Activated T-cell treated with anti-CD3 and anti-CD28 coated beads, Interleukin-2, amount 50 U/mL, for 4 hours (primary cell): Measurements from ENCODE around the gene COL9A3. TPM values are rescaled to one million over a fixed set of nuclear protein-coding genes. Genes with fewer than 3 reads are reported as not detected.
A peak's percentile ranks its signal among the peaks of the same experiment; 100 is the strongest.

Source experiments
- ATAC-seq, 2 donors: fragments of 200-7000 bp; cut with Tn5 transposase; one replicate each; pipeline ENCODE4 v1.10.0; 2021
- DNase-seq: peaks from one replicate; pipeline ENCODE4 v3.0.0-alpha.2; 2020
- H3K27me3 Mint-ChIP-seq: one replicate; pipeline ENCODE4 v1.8.0; 2021; ENCODE audit warnings: low read depth, mixed read lengths
- H3K36me3 Mint-ChIP-seq: one replicate; pipeline ENCODE4 v1.8.0; 2022; ENCODE audit warnings: mixed read lengths; ENCODE audit not compliant: insufficient read depth
- H3K4me1 Mint-ChIP-seq: one replicate; pipeline ENCODE4 v1.8.0; 2021; ENCODE audit warnings: low read depth, mixed read lengths
- H3K4me3 Mint-ChIP-seq: one replicate; pipeline ENCODE4 v1.8.0; 2021; ENCODE audit warnings: mild to moderate bottlenecking, moderate library complexity, mixed read lengths
- H3K9me3 Mint-ChIP-seq: one replicate; pipeline ENCODE4 v1.8.0; 2021; ENCODE audit warnings: mixed read lengths
- total RNA-seq, 3 donors: library from RNA; stranded (reverse); gene quantifications; one replicate each; pipeline ENCODE4 v1.2.1, GENCODE V29; 2021

Gene COL9A3
- total RNA-seq, 3 donors from 2014 or later = 0.10 to 0.33 (median 0.21) TPM

DNA sequence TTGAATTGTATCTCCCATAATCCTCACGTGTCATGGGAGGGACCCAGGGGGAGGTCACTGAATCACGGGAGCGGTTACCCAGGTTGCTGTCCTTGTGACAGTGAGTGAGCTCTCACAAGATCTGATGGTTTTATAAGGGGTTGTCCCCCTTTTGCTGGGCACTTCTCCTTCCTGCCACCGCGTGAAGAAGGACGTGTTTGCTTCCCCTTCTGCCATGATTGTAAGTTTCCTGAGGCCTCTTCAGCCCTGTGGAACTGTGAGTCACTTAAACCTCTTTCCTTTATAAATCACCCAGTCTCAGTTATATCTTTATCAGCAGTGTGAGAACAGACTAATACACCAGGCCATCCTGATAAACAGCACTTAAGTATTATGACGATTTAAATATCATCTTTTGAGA lies 29.5 kb upstream of the COL9A3 start:
- Mint-ChIP-seq H3K4me1 (peaks cover 9% of the 10 kb centered on the region), H3K4me3 (no peak overlapping the region), H3K9me3 (no peaks in the 10 kb centered on the region), H3K27me3 (no peaks in the 10 kb centered on the region), H3K36me3 (no peaks in the 10 kb centered on the region)
- DNase-seq (no peak), ATAC-seq (no peak)

- Mint-ChIP-seq H3K4me1 (peaks cover 13% of the 10 kb centered on the region), H3K4me3 (no peak overlapping the region), H3K9me3 (no peaks in the 10 kb centered on the region), H3K27me3 (no peaks in the 10 kb centered on the region), H3K36me3 (no peaks in the 10 kb centered on the region)
- DNase-seq = no peak
- ATAC-seq = no peak
These were observed 29.0 kb upstream of the COL9A3 start for GRCh38 chr20:62787866-62788265.

DNA sequence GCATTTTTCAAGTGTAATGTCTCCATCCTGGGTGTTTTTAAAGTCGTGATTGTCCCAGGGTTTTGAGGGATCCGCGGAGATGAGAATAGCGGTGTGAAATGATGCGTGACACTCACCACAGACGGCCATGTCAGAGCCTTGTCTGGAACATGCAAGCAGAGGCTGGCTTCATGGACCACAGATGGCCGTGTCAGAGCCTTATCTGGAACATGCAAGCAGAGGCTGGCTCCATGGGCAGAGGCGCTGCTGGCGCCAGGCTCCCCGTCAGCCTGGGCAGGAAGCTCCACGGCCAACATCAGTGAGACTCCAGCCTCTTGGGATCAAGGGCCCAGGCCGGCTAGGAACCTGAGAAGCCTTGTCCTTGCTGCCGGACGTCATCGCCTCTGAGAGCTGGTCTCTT lies 28.2 kb upstream of the COL9A3 start:
- Mint-ChIP-seq H3K36me3 (no peaks in the 10 kb centered on the region), H3K4me1 (peaks cover 17% of the 10 kb centered on the region), H3K27me3 (no peaks in the 10 kb centered on the region), H3K9me3 (no peaks in the 10 kb centered on the region), H3K4me3 (no peak overlapping the region)
- ATAC-seq = no peak
- no peak for DNase-seq

- DNase-seq (no peak), ATAC-seq (no peak)
- no peak overlapping the region for H3K4me3 Mint-ChIP-seq
- no peaks in the 10 kb centered on the region for H3K36me3 Mint-ChIP-seq
- peaks cover 27% of the 10 kb centered on the region for H3K4me1 Mint-ChIP-seq
- H3K27me3 Mint-ChIP-seq = no peaks in the 10 kb centered on the region
- no peaks in the 10 kb centered on the region for H3K9me3 Mint-ChIP-seq
These were observed 26.8 kb upstream of the COL9A3 start for GRCh38 chr20:62790075-62790474.

DNA sequence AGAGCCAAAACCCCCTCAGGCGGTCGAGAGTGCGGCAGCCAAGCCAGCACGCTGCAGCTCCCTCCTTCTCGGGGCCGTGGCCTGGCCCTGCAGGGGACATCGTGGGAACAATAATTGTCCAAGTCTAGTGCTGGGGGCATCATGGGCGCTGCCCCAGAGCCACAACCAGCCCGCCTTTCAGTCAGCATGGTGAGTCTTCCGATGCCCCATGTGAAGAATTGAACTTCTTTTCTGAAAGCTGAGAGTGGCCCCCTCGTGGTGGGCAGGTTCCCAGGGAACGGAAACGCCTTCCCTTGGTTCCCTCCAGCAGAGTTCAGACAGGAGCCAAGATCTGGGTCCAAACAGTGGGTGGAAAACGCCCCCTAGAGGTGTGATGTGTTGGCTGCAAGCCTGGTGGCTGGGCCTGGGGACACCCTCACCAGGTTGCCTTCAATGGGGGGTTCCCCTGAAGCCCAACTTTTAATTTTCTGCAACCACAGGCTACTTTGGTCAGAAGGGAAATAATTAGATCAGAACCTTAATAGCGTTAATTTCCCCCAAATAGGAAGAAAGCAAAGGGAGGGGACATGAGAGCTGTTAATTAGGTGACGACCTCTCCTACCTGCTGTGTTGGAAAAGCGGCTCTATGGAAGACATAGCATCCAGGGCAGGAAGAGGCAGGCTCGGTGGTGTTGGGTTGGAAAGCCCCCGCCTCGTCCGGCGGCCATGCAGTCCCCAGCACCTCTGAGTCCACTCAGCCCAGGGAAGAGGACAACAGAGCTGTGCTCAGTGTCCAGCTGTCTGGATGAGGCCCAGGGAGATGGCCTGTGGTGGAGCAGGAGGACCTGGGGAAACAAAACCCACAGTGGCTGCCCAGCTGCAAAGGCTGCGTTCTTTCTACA lies 25.3 kb upstream of the COL9A3 start:
- peak; percentile 18 to 28 for ATAC-seq
- peaks cover 30% of the 10 kb centered on the region for H3K4me1 Mint-ChIP-seq
- no peaks in the 10 kb centered on the region for H3K27me3 Mint-ChIP-seq
- no peaks in the 10 kb centered on the region for H3K36me3 Mint-ChIP-seq
- no peaks in the 10 kb centered on the region for H3K9me3 Mint-ChIP-seq
- peak; percentile 70 for DNase-seq
- H3K4me3 Mint-ChIP-seq = no peak overlapping the region

- Mint-ChIP-seq H3K9me3 (no peaks in the 10 kb centered on the region), H3K4me1 (peaks cover 34% of the 10 kb centered on the region), H3K36me3 (no peaks in the 10 kb centered on the region), H3K4me3 (peak overlapping the region; percentile 13), H3K27me3 (no peaks in the 10 kb centered on the region)
- ATAC-seq (no peak), DNase-seq (no peak)
These were observed 24.5 kb upstream of the COL9A3 start for GRCh38 chr20:62792182-62792939.

DNA sequence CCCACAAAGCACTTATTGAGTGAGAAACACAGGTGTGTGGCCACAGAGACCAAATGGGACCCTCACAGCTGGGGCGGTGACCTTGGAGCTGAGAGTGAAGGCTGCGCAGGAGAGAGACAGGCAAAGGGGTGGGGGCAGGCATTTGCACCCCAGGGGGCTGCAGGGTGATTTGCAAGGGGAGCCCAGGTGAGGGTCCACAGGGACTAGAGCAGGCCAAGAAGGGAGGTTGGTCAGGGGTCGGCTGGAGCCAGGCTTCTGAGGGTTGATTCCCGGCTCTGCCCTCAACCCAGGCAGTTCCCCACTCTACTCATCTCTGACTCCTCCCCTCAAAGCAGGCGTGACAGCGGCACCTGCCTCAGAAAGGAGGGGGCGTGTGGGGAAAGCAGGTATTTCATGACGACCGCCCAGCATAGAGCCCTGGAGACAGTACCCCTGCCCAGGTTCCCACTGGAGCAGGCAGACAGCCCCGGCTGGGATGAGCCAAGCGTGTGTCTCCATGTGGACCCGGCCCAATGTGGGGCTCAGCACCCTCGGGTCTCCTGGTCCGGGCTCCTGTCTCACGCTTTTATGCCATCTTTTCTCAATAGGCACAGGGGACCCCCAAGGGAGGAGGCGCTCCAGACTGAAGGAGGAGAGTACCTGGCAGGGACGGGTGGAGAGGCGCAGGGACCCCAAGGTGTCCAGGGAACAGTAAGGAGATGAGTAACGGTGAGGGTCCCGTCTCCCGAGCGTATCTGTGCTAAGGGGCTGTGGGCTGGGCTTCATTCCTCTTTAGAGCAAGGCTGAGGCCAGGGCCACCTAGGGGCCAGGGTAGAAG lies 23.7 kb upstream of the COL9A3 start:
- Mint-ChIP-seq H3K4me1 (peaks cover 38% of the 10 kb centered on the region), H3K27me3 (no peaks in the 10 kb centered on the region), H3K4me3 (peak overlapping the region; percentile 72), H3K36me3 (no peaks in the 10 kb centered on the region), H3K9me3 (no peaks in the 10 kb centered on the region)
- no peak for DNase-seq
- ATAC-seq = no peak

- no peak for ATAC-seq
- DNase-seq = no peak
- peaks cover 2% of the 10 kb centered on the region for H3K36me3 Mint-ChIP-seq
- H3K27me3 Mint-ChIP-seq = no peaks in the 10 kb centered on the region
- no peaks in the 10 kb centered on the region for H3K9me3 Mint-ChIP-seq
- peaks cover 41% of the 10 kb centered on the region for H3K4me1 Mint-ChIP-seq
- H3K4me3 Mint-ChIP-seq = peak overlapping the region; percentile 72
These were observed 23.2 kb upstream of the COL9A3 start for GRCh38 chr20:62793757-62794006.

GRCh38 chr20:62794007-62794724 lies 22.7 kb upstream of the COL9A3 start:
- Mint-ChIP-seq H3K4me3 (peak overlapping the region; percentile 82), H3K4me1 (peaks cover 41% of the 10 kb centered on the region), H3K27me3 (no peaks in the 10 kb centered on the region), H3K9me3 (no peaks in the 10 kb centered on the region), H3K36me3 (peaks cover 4% of the 10 kb centered on the region)
- DNase-seq (peak; percentile 89), ATAC-seq (peak; percentile 67 to 69)

DNA sequence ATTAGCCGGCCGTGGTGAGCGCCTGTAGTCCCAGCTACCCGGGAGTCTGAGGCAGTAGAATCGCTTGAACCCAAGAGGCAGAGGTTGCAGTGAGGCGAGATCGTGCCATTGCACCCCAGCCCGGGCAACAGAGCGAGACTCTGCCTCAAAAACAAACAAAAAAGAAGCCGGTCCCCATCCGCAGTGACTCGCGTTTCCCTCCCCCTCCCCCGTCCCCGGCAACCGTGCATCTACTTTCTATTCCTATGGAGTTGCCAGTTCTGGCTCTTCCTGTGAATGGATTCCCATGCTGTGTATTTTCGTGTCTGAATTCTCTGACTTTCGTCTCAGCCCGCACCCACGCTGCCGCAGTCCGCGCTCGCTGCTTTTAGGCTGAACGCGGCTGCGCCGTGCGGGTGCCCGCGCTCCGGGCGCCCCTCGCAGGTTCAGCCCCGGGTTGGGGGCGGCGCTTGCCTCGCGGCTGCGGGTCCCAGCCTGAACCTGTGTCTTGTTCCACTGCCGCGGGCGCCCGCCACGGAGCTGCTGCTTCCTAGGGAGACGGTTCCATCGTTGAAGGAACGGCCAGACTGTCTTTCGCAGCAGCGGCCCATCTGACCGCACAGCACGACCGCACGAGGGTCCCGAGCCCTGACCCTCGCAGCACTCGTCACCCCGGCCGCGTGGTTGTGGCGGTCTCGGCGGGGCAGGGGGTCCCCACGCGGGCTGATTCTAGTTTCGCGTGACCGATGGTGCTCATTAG lies 21.7 kb upstream of the COL9A3 start:
- DNase-seq (peak; percentile 55), ATAC-seq (peak; percentile 19 to 28)
- Mint-ChIP-seq H3K4me1 (peaks cover 41% of the 10 kb centered on the region), H3K4me3 (peak overlapping the region; percentile 82), H3K27me3 (no peaks in the 10 kb centered on the region), H3K36me3 (peaks cover 14% of the 10 kb centered on the region), H3K9me3 (no peaks in the 10 kb centered on the region)

DNA sequence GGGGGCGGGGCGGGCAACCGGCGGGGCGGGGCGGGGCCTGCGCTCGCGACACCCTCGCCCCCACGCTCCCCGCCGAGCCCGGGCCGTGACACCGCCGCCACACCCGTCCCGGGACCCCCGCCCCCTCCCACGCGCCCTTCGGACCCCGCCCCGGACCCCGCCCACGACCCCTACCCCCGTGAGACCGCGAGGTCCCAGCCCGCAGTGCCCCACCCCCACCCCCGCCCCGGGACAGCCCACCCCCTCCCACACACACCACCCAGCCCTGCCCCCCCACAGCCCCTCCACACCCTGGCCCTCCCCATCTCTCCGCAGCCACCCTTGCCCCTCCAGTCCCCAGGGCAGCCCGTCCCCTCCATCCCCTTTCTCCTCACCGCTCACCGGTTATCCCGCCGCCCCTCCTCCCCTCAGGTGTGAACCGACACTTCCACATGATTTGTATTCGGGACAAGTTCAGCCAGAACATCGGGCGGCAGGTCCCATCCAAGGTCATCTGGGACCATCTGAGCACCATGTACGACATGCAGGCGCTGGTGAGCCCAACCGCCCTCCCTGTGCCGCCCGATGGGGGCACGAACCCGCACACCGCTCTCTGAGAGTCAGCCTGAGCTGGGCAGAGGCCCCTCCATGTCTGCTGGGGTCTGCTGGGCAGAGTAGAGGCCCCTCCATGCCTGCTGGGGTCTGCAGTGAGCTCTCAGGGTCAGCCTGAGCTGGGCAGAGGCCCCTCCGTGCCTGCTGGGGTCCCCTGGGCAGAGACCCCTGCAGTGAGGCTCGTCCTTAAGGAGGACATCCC lies 20.0 kb upstream of the COL9A3 start:
- ATAC-seq = no peak
- Mint-ChIP-seq H3K36me3 (peaks cover 23% of the 10 kb centered on the region), H3K9me3 (no peaks in the 10 kb centered on the region), H3K27me3 (no peaks in the 10 kb centered on the region), H3K4me1 (peaks cover 33% of the 10 kb centered on the region), H3K4me3 (peak overlapping the region; percentile 83)
- DNase-seq = no peak

DNA sequence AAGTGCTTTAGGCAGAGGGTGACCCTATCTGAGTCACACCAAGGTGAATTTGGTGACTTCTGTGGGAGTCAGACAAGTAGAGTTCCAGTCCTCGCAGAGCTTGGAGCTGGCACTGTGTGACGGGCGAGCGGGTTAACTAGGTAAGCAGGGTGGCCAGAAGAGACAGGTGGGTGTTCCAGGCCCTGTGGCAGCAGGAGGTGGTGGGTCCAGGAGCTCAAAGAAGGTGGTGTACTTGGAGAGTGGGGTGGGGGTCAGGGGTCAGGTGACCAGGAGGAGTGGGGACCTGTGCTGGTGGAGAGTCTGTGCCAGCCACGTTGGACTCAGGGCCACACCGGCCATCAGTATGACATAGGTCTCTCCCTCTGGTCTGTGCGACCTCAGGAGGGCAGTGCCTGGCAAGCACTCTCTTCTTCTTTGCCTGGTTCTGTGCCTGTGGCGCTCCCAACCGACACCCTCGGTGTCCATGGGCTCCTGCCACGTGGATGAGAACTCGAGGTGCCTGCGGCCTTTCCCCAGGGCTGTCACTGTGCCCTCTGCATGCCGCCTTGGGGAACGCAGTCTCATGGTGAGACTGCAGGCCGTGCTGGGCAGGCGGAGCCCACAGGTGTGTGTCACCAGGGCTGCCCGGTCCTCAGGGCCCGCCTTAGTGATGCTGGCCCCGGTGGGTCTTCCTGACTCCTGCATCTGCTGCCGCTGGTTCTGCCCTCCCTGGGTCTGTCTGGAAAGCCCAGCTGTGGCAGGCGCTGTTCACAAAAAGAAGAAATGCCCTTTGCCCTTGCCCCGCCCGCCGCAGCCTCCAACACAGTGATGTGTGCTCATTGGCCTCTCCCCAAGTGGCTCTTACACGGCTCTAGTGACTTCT lies 18.9 kb upstream of the COL9A3 start:
- Mint-ChIP-seq H3K36me3 (peaks cover 23% of the 10 kb centered on the region), H3K4me1 (peaks cover 28% of the 10 kb centered on the region), H3K27me3 (no peaks in the 10 kb centered on the region), H3K9me3 (no peaks in the 10 kb centered on the region), H3K4me3 (peak overlapping the region; percentile 83)
- no peak for ATAC-seq
- no peak for DNase-seq
